Left cardiac atrium (tissue), 4 donors: ENCODE measurements around the gene SLC13A2. TPM values are rescaled to one million over a fixed set of nuclear protein-coding genes. Genes with fewer than 3 reads are reported as not detected.

Experiments
- ATAC-seq, 2 donors: fragments of 200-7000 bp; cut with Tn5 transposase; one replicate each; pipeline ENCODE4 v1.9.1; 2020; ENCODE audit warnings: mild to moderate bottlenecking in 2 of 2, moderate library complexity in 2 of 2
- DNase-seq: peaks from one replicate; pipeline ENCODE4 v3.0.0-alpha.2; 2020
- intact Hi-C, 2 donors: fragments of 100-400 bp; cut with DNase I; formaldehyde crosslinking; loops; one replicate each; pipeline versions ENCODE4 v1.14.1 to v1.15.1; 2022 to 2023
- total RNA-seq, 2 donors: library from RNA; stranded (reverse); fragmentation: NEBNext Ultra II Directional; extraction: Animal tissue kit (Norgen Biotek cat#: 25700); gene quantifications; one replicate each; pipeline ENCODE4 v1.2.1, GENCODE V29; 2021
- donor health status: DM: no; HTN: yes; CAD: no.
- donor health status: DM: no; HTN: yes; CAD: no; lungs with severe emphysema.
- donor health status: DM: yes; HTN: yes; CAD: no.
- donor health status: Dilated cardiomyopathy.

SLC13A2 gene
- total RNA-seq, 2 donors from 2014 or later = not detected

DNA sequence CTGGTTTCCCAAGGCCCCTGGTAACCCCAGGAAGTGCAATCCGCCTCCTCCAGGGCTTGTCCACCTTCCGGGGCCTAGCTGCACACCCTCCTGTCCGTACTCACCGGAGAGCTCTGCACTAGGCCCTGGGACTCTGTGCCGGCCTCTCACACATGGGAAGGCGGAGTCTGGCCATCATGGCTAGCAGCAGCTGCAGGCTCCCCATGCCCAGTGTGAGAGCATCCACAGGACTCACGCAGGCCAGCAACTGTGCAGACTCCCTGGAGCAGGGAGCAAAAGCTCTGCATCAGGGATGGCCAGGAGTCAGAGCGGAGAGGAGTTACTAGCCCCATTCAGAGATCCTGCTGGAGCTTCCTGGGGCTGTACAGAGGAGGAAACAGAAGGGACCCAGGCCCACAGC, 52.9 kb downstream of the SLC13A2 start:
- DNase-seq = no peak

DNA sequence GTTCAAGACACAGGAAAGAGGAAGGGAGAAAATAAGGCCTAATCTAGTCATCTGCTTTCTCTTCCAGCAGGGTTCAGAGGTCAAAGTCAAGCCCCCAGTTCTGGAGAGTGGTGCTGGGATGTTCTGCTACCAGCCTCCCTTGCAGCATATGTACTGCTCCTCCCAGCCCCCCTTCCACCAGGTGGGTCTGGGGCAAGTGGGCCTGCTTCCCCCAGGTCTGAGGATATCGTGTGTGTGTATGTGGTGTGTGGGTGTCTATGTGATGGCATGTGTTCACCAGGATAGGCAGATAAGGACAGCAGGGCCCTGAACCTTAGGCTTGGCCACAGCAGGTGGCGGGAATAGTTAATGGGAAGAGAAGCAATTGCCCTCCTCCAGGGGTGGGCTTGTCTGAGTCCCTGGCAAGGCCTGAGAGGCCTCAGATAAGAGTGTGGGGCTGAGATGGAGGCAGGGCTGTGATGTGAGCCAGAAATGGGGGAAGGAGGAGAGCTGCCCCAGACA, 53.8 kb downstream of the SLC13A2 start:
- no peak for ATAC-seq
- intact Hi-C loops = no loop called here
- no peak for DNase-seq

More for the DNA sequence above, 52.9 kb downstream of the SLC13A2 start:
- ATAC-seq = no peak
- intact Hi-C loops = no loop called here

- DNase-seq (no peak), ATAC-seq (no peak)
- intact Hi-C loops = no loop called here
Measured at GRCh38 chr17:28527859-28528258, 54.4 kb downstream of the SLC13A2 start.

- ATAC-seq (no peak), DNase-seq (no peak)
- intact Hi-C loops = no loop called here
Measured at GRCh38 chr17:28528327-28529012, 55.0 kb downstream of the SLC13A2 start.

GRCh38 chr17:28529013-28529400, 55.6 kb downstream of the SLC13A2 start:
- DNase-seq (no peak), ATAC-seq (no peak)
- intact Hi-C loops = no loop called here

GRCh38 chr17:28530250-28530649, 56.8 kb downstream of the SLC13A2 start:
- no peak for DNase-seq
- intact Hi-C loops = no loop called here
- ATAC-seq = no peak

GRCh38 chr17:28530926-28531325, 57.5 kb downstream of the SLC13A2 start:
- ATAC-seq (no peak), DNase-seq (no peak)
- intact Hi-C loops = no loop called here

DNA sequence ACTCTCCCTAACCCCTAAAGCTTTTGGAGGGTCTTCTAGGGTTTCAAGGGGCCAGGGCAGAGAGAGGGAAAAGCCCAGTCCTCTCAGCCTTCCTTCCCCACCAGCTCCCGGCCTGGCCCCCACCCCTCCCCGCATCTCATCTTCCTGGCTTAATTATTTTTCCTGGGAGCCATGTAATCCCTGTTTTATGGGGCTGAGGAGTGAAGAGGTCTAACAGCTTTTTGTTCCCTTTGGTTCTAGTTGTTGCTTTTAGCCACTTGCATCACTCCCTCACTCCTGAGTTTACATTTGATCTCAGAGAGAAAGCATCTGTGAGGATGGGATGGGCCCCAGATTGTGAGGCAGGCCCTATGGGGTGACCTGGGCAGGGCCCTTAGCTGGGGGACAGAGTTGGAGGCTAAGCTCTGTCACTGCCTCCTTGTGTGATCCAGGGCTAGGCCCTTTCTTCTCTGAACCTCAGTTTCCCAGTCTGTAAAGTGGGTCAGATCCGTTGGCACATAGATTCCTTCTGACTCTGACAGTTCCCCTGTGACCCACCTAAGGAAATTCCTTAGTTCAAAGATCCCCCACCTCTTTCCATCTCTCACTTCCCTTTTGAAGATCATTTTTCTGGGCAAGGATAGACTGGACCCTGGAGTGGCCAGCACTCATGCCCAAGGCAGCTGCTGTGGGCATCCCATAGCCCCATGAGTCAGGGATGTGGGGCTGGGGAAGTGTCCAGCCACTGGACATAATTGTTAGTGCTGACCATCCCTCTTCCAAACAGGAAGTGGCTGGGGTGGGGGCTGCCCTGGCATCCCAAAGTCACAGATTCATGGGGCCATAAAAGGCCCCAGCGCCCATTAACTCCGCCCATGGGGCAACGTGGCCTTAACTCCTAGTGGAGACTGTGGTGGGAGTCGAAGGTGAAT, 58.9 kb downstream of the SLC13A2 start:
- ATAC-seq = no peak
- intact Hi-C loops = no loop called here
- DNase-seq = no peak

- intact Hi-C loops = no loop called here
Measured at GRCh38 chr17:28533091-28533807, 59.8 kb downstream of the SLC13A2 start.

GRCh38 chr17:28534740-28535375, 61.4 kb downstream of the SLC13A2 start:
- ATAC-seq (no peak), DNase-seq (no peak)
- intact Hi-C loops = no loop called here

More at GRCh38 chr17:28533091-28533807, 59.8 kb downstream of the SLC13A2 start:
- DNase-seq = no peak
- no peak for ATAC-seq

DNA sequence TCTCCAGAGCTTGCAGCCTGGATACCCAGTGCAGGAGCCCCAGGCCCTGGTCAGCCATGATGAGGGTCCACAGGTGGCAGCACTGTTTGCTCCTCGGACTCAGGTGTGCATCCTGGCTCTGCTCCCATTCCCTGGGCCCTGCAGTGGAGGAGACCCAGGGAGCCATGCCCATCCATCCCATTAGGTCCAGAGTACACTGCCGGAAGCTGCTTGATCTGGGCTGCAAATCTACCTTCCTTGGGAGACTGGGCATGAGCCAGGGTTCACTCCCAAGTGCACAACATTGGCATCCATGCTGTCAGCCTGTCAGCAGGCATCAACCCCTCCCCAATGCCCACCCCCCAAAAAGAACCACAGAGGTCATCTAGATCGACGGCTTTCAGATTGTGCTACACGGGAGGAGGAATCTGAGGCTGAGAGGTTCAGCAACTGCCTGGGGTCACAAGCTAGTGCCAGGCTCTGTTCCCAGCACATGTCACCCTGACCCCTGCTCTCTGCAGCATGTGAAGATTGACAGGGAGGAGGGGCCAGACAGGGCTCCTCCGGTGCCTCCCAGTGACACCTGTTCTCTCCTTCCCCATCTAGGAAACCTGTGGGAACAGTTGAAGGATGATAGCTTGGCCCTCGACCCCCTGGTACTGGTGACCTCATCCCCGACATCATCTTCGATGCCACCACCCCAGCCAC, 63.2 kb downstream of the SLC13A2 start:
- intact Hi-C loops = no loop called here
- ATAC-seq (no peak), DNase-seq (no peak)

DNA sequence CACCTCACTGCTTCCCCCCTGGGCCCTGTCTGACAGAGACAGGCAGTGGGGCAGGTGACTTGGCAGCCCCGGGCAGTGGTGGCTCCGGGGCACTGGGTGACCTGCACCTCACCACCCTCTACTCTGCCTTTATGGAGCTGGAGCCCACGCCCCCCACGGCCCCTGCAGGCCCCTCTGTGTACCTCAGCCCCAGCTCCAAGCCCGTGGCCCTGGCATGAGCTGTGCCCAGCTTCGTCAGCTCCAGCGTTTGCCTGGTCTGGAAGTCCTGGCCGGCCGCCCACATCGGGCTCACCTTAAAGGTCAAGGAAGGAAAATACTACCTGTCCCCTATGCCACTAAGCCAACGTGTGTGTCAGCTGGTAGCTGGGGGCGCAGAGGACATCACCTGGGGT, 63.8 kb downstream of the SLC13A2 start:
- intact Hi-C loops = no loop called here
- DNase-seq (no peak), ATAC-seq (no peak)

DNA sequence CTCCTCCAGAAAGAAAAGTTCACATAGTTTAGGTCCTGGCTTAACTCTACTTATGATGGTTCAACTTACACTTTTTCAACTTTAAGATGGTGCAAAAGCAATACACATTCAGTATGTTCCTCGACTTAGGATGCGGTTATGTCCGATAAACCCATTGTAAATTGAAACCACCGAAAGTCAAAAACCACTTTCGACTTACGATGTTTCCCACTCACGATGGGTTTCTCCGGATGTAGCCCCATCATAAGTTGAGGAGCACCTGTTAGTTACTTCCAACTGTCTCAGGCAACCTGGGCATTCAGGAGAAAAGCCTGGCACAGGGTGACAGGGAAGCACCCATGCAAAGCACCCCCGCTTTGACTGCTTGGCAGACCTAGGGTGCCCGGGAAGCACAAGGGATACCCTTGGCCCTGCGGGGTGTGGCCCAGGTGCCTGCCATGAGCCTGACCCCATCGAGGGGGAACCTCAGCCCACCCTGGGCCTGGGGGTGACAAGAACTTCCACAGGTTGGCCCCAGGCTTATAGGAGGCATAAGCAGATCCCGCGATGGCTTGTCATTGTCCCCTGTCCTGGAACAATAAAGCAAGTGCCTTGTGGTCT, 65.0 kb downstream of the SLC13A2 start:
- intact Hi-C loops = no loop called here
- ATAC-seq = no peak
- DNase-seq = no peak

- DNase-seq (no peak), ATAC-seq (no peak)
- intact Hi-C loops = loop anchor here in 1 of 2 donors (5.0 kb wide), 1 partner anchor 48 kb away; no protein-coding TSS in a partner anchor
Measured at GRCh38 chr17:28540231-28540630, 66.8 kb downstream of the SLC13A2 start.

DNA sequence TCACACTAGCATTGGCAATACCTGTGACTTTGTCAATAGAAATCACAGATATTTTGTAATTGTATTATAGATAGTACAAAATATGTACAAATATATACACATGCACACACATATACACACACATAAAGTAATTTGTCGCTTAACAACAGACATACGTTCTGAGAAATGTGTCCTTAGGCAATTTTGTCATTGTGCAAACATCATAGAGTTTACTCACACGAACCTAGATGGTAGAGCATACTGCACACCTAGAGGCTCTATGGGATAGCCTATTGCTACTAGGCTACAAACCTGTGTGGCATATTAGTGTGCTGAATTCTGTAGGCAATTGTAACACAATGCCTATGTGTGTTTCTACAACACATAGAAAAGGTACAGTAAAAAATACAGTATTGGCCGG, 68.0 kb downstream of the SLC13A2 start:
- intact Hi-C loops = loop anchor here in 1 of 2 donors (5.0 kb wide), 1 partner anchor 49 kb away; no protein-coding TSS in a partner anchor
- DNase-seq = no peak
- no peak for ATAC-seq

DNA sequence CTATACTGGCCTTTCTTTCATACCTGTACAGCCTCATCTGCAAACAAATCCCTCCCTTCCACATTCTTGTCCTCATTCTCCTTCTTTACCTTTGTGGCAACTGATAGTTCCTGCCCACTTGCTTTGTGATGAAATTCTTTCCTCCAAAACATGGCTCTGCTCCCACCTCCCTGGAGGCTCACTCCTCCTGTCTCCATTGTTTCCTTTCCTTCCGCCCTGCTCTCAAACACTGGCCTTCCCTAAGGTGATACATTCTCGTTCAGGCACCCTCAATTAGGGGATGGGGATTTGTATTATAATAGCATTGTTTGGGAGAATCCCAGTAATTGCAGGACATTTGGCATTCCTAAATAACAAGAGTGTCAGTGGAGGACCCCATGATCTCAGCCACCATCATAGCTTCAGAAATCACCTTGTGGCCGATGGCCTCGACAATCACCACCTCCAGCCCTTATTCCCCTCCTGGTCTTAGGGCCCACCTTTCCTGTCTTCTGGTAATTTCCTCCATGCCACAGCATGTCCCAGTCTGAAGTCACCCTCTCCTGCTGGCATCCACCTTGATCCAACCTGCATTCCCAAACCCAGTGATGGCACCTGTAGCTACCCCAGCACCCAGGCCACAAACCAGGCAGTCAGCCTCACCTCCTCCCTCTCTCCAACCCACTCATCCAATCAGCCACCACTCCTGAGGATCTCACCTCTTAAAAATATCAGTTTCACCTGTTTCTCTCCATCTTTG, 71.1 kb downstream of the SLC13A2 start:
- ATAC-seq = no peak
- intact Hi-C loops = loop anchor here in 1 of 2 donors (5.0 kb wide), 1 partner anchor 52 kb away; no protein-coding TSS in a partner anchor
- no peak for DNase-seq

- intact Hi-C loops = no loop called here
- no peak for DNase-seq
- no peak for ATAC-seq
Measured at GRCh38 chr17:28545141-28545503, 71.7 kb downstream of the SLC13A2 start.
